ENCODE measurements around the gene IFNB1. TPM values are rescaled to one million over a fixed set of nuclear protein-coding genes. Genes with fewer than 3 reads are reported as not detected.
A peak's percentile ranks its signal among the peaks of the same experiment; 100 is the strongest.

IFNB1 gene
- total RNA-seq, 1 donor from 2014 or later: not detected

GRCh38 chr9:21056931-21057330 is 20.8 kb downstream of the IFNB1 start:
- Mint-ChIP-seq H3K4me3 (ENCODE audit: unreplicated experiment) (no peak overlapping the region), H3K9me3 (ENCODE audit: unreplicated experiment) (no peaks in the 10 kb centered on the region), H3K27ac (ENCODE audit: unreplicated experiment) (no peak overlapping the region), H3K36me3 (ENCODE audit: low read depth, unreplicated experiment) (no peaks in the 10 kb centered on the region), H3K4me1 (ENCODE audit: unreplicated experiment) (peaks cover 6% of the 10 kb centered on the region), H3K27me3 (ENCODE audit: unreplicated experiment) (peaks cover 5% of the 10 kb centered on the region)
- TF ChIP-seq CTCF (IDR thresholded peaks at IDR 0.05; ENCODE audit: unreplicated experiment): no peak
- no peak for DNase-seq (ENCODE audit: low spot score)

- no peaks in the 10 kb centered on the region for H3K36me3 Mint-ChIP-seq (ENCODE audit: low read depth, unreplicated experiment)
- no peak for TF ChIP-seq CTCF (IDR thresholded peaks at IDR 0.05; ENCODE audit: unreplicated experiment)
- H3K27ac Mint-ChIP-seq (ENCODE audit: unreplicated experiment): no peak overlapping the region
- H3K27me3 Mint-ChIP-seq (ENCODE audit: unreplicated experiment): peaks cover 3% of the 10 kb centered on the region
- DNase-seq (ENCODE audit: low spot score): no peak
- H3K4me3 Mint-ChIP-seq (ENCODE audit: unreplicated experiment): peak overlapping the region; percentile 40
- H3K9me3 Mint-ChIP-seq (ENCODE audit: unreplicated experiment): no peaks in the 10 kb centered on the region
- H3K4me1 Mint-ChIP-seq (ENCODE audit: unreplicated experiment): peaks cover 3% of the 10 kb centered on the region
These were observed 23.9 kb downstream of the IFNB1 start for GRCh38 chr9:21053851-21054250.

- no peak overlapping the region for H3K4me3 Mint-ChIP-seq (ENCODE audit: unreplicated experiment)
- H3K9me3 Mint-ChIP-seq (ENCODE audit: unreplicated experiment): no peaks in the 10 kb centered on the region
- TF ChIP-seq CTCF (IDR thresholded peaks at IDR 0.05; ENCODE audit: unreplicated experiment): no peak
- peaks cover 7% of the 10 kb centered on the region for H3K4me1 Mint-ChIP-seq (ENCODE audit: unreplicated experiment)
- DNase-seq (ENCODE audit: low spot score): no peak
- H3K36me3 Mint-ChIP-seq (ENCODE audit: low read depth, unreplicated experiment): no peaks in the 10 kb centered on the region
- H3K27ac Mint-ChIP-seq (ENCODE audit: unreplicated experiment): no peak overlapping the region
- H3K27me3 Mint-ChIP-seq (ENCODE audit: unreplicated experiment): peaks cover 1% of the 10 kb centered on the region
These were observed 30.5 kb downstream of the IFNB1 start for GRCh38 chr9:21047281-21047691.

GRCh38 chr9:21043841-21044240 is 33.9 kb downstream of the IFNB1 start:
- Mint-ChIP-seq H3K9me3 (ENCODE audit: unreplicated experiment) (no peaks in the 10 kb centered on the region), H3K27ac (ENCODE audit: unreplicated experiment) (no peak overlapping the region)

GRCh38 chr9:21042466-21042865 is 35.3 kb downstream of the IFNB1 start:
- H3K27me3 Mint-ChIP-seq (ENCODE audit: unreplicated experiment): peaks cover 2% of the 10 kb centered on the region
- no peaks in the 10 kb centered on the region for H3K9me3 Mint-ChIP-seq (ENCODE audit: unreplicated experiment)
- TF ChIP-seq CTCF (IDR thresholded peaks at IDR 0.05; ENCODE audit: unreplicated experiment): no peak
- H3K36me3 Mint-ChIP-seq (ENCODE audit: low read depth, unreplicated experiment): no peaks in the 10 kb centered on the region
- no peak overlapping the region for H3K4me3 Mint-ChIP-seq (ENCODE audit: unreplicated experiment)
- DNase-seq (ENCODE audit: low spot score): no peak
- H3K4me1 Mint-ChIP-seq (ENCODE audit: unreplicated experiment): peaks cover 12% of the 10 kb centered on the region
- no peak overlapping the region for H3K27ac Mint-ChIP-seq (ENCODE audit: unreplicated experiment)

More at GRCh38 chr9:21043841-21044240, 33.9 kb downstream of the IFNB1 start:
- no peak overlapping the region for H3K4me3 Mint-ChIP-seq (ENCODE audit: unreplicated experiment)
- DNase-seq (ENCODE audit: low spot score): no peak
- no peaks in the 10 kb centered on the region for H3K36me3 Mint-ChIP-seq (ENCODE audit: low read depth, unreplicated experiment)
- TF ChIP-seq CTCF (IDR thresholded peaks at IDR 0.05; ENCODE audit: unreplicated experiment): no peak
- H3K27me3 Mint-ChIP-seq (ENCODE audit: unreplicated experiment): peaks cover 1% of the 10 kb centered on the region
- H3K4me1 Mint-ChIP-seq (ENCODE audit: unreplicated experiment): peaks cover 16% of the 10 kb centered on the region

Measured in endothelial cell (in vitro differentiated cells).